ENCODE results near the gene ZNF683.

ZNF683 gene

DNA sequence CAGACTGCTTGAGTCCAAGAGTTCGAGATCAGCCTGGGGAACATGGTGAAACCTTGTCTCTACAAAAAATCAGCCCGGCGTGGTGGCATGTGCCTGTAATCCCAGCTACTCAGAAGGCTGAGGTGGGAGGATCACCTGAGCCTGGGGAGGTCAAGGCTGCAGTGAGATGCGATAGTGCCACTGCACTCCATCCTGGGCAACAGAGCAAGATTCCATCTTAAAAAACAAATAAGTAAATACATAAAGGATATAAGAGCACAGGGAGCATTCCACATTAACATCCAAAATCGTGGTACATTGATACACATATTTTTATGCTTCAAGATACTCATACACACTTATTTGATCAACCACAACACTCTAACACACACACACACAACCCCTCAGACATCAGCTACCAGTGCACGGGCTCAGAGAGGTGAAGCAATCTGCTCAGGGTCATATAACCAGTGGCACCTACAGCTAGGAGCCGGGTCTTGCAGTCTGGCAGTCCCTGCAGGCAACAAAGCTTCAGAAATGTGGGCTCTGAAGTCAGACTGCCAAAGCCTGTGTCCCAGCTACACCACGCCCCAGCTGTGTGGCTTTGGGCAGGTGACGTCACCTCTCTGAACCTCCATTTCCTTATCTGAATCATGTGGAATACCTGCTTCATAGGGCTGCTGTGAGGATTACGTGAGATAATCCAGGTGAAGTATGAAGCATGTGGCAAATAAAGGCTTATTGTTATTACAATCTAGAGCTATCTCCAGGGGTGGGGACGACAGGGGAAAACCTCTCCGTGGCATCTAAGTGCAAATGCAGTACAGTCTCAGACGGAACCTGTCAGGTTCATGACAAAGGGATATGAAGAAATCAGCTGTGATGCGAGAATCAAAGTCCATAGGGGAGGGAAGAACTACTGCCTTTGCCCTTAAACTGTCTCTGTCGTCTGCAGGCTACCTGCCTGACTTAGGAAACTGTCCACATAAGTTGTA is 13.9 kb downstream of the ZNF683 start:
- no peak for DNase-seq (ENCODE audit: low read depth)

DNA sequence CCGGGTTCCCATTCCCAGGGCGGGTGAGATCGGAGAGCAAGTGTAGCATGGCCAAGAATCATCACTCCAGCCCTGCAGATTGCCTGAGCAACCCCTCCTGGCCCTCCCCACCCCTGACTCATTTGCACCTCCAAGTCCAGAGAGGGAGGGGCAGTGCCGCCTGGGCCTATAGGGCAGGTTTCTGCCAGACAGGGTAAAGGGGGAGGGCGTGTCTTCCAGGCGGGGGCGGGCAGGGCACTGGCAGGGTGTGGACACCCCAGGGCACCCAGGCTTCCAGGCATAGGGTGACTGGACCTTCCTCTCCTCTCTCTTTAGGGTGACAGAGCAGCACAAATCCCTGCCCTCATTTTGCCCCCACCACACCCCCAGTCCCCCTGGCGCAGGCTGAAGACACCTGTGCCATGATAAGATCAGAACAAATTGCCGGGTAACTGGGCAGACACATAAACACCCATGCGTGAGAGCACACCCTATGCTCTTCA is 15.4 kb downstream of the ZNF683 start:
- no peak for DNase-seq (ENCODE audit: low read depth)

- no peak for DNase-seq (ENCODE audit: low read depth)
Measured at GRCh38 chr1:26356106-26356505, 16.4 kb downstream of the ZNF683 start.

DNA sequence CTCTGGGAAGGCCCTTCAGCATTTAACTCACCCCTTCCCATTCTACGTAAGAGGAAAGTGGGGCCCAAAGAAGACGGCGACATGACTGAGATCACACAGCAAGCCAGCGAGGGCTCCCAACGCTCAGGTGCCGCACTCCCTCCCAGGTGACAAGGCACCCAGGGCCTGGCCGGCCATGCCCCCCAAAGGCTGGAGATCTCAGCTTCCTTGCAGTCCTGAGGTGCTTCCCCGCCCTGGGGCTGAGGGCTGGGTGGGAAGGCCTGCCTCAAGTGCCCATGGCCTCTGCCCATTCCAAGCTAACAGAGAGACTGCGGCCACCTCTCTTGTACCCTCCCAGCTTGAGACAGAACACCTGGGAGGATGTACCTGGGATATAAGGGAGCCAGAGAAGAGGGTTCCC is 17.6 kb downstream of the ZNF683 start:
- no peak for DNase-seq (ENCODE audit: low read depth)

- no peak for DNase-seq (ENCODE audit: low read depth)
Measured at GRCh38 chr1:26353976-26354820, 18.4 kb downstream of the ZNF683 start, which contains the start of gene CRYBG2. CRYBG2 (minus strand) TSS chr1:26354130; CDS start chr1:26346657, 7,473 bp downstream.

- DNase-seq (ENCODE audit: low read depth), result no peak
Measured at GRCh38 chr1:26353210-26353859, 19.2 kb downstream of the ZNF683 start.

DNA sequence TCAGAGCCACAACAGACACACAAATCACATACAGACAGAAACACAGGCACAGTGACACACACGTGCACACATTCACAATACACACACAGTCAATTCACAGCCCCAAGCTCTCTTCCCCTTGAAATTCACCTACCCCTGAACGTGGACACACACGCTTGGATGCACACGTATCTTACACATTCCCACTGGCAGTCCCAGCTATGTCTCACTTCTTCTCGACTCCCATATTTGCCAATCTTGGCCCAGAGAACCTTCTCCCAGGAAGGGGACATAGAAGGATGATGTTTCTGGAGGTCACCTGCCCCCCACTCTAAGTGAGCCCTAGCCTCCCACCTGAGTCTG is 20.2 kb downstream of the ZNF683 start:
- DNase-seq (ENCODE audit: low read depth), result no peak

DNA sequence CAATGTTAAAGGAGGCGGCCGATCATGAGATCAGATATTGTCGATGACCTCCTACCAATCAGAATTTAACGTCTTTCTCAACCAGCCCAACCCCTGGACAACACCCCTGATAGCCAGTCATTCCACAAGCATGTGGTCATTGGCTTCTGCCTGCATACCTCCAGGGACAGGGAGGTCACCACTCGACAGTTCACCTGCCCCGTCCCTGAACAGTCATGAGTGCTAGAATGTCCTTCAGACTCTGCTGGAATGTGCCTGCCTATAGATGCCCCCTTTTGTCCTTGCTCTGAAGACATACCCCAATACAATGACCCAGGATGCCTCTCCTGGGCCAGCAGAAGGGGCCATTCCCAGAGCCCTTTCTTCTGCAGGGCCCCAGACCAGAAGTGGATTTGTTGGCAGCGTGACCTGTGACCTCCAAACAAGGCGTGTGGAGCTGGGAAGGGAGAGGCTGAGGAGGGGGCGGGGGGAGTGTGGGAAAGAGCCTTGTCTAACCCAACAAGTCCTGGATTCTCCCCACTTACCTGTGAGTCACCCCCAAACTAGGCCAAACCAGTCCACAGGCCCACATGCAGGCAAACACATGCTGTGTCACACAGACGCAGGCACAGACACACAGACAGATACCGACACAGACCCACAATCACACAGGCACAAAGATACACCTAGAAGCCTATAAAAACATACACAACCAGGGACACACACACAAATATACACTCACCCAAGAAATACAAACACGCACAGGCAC is 20.8 kb downstream of the ZNF683 start:
- no peak for DNase-seq (ENCODE audit: low read depth)

DNA sequence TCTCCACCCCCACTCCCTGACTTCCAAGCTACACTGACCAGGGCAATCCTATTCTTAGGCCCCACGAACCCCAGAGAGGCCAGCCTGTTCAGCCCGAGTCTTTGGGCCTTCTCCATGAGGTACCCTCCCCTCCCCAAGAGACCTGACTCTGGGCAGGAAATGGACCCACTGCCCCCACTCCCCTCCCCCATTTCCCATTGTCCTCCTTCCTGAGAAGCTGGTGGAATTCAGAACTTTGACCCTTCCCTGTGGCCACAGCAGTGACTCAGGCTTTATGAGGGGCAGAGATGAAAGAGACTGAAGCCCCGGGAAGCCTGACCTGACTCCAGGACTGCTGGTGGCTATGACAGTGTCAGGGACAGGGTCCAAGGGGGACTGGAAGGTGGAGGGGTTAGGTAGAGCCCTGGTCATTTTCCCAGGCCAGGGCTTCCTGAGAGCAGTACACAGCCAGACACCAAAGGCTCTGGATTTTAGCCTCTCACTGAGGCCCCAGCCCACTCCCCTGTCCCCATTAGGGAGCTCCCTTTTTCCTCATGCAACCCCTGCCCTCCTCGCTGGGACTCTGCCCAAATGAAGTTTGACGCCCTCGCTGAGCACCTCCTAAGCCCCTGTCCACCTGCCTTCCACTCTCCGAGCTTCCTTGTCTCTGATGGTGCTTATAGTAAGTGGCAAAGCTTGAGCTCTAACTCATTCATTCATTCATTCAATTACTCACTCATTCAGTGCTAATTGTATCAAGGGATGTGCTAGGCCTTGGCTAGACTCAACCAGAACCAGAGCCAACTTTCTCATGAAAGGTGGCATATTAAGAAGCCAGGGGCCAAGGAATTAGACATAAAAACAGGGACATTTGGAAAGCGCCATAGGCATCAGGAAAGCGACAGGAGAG is 21.6 kb downstream of the ZNF683 start:
- DNase-seq (ENCODE audit: low read depth), result no peak

- DNase-seq (ENCODE audit: low read depth), result no peak
Measured at GRCh38 chr1:26350343-26350700, 22.2 kb downstream of the ZNF683 start.

DNA sequence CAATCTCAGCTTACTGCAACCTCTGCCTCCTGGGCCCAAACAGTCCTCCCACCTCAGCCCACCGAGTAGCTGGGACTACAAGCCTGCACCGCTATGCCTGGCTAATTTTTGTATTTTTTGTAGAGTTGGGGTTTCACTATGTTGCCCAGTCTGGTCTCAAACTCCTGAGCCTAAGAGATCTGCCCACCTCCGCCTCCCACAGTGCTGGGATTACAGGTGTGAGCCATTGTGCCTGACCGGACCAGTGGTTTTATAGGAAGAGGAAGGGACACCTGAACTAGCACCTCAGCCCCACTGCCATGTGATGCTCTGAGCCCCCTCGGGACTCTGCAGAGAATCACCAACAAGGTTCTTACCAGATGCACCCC is 22.7 kb downstream of the ZNF683 start:
- DNase-seq (ENCODE audit: low read depth), result no peak

DNA sequence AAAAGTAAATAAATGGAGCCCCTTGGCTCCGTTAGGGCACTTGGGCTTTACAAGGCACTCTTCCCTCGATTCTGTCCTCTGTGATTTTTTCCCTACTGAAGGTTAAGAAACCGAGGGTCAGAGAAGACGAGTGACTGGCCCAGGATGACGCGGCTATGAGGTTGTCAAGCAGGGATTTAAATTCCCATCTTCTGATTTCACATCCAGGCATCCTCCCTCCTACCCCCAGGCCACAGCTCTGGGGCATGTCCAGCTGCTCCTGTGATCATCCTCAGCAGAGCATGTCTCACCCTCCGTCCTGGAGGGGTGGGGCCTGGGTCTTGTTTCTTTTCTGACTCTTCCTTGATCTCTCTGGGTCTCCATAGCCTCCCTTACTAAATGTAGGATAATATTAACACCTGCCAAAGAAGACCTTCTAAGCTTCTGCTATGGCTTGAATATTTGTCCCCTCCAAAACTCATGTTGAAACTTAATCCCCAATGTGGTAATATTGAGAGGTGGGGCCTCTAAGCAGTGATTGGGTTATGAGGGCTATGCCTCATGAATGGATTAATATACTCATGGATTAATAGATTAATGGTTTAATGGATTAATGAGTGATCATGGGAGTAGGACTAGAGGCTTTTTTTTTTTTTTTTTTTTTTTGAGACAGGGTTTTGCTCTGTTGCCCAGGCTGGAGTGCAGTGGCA is 23.2 kb downstream of the ZNF683 start:
- DNase-seq (ENCODE audit: low read depth), result peak; percentile 47

DNA sequence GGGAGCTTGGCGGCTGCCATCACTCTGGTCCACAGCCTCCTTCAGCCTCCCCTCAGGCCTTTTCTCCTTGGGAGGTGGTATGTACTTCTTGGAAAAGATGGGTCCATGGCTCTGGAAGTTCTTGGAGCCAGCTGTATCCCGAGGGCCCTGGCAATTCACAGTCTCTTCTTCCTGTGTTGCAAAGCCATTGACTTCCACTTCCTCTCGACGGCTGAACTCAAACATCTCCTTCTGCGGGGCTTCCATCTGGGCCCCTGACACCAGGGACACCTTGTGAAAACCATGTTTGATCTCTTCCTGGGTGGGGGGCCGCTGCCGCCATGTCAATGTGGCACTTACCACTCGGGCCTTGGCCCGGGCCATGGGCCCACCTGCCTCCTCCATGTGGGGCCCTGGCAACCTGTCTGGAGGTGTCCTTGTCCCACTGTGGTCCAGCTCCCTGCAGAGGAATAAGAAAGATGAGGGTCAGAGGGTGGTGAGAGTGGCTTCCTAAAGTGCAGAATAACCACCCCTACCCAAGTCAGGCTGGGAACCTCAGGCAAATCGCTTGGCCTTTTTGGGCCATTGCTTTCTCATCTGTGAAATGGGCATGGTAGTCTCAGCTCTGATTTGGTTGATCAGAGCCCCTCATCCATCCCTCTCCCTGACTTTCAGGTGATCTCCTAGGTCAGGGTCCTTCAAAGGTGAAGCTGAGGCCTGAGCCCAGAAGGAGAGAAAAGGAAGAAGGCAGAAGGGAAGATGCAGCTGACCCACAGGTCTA is 26.1 kb downstream of the ZNF683 start:
- DNase-seq (ENCODE audit: low read depth), result no peak

DNA sequence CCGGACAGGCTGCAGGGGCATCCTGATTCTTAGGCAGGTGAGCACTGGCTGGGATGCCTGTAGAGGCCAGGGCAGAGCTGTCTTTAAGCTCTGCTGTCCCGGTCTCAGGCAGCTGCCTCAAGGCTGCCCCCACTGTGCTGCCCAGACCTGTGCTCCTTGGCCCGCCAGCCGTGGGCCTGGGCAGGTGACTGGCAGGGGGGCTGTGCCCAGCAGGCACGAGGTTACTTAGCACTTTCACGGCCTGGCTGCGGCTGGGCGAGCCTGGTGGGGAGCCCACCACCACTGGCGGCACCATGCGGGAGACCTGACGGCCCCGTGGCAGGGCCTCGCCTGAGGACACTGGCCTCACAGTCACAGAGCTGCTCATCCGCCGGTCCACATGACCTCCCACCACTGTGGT is 26.8 kb downstream of the ZNF683 start:
- no peak for DNase-seq (ENCODE audit: low read depth)

DNA sequence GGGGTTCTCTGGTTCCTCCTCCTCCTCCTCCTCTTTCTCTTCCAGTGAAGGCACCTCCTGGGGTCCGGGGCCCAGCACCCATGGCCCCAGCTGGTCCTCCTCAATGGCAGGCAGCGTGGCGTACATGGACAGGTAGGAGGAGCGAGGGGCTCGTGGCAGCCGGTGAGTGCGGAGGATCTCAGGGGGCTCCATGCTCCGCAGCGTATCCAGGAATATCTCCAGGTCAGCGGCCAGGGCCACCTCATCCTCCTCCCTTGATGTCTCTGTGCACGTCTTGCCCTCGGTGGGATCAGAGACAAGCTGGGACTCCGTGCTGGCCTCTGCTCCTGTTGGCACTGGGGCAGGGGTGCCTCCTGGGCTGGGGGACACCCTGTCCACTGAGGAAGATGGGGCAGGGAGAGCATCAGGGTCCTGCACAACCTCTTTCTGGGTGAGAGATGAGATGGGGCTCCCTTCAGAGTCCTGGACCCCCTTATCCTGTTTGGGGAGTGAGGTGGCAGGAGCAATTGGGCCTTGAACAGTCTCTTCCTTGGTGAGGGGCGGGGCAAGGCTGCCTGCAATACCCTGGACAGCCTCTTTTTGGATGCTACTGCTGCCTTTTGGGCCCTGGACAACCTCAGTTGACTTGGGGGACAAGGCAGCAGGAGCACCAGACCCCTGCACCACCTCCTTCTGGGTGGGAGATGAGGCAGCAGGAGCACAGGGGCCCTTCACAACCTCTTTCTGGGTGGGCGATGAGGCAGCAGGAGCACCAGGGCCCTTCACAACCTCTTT is 28.2 kb downstream of the ZNF683 start:
- no peak for DNase-seq (ENCODE audit: low read depth)

GRCh38 chr1:26340047-26340481 is 32.5 kb downstream of the ZNF683 start:
- no peak for DNase-seq (ENCODE audit: low read depth)

GRCh38 chr1:26338670-26339069 is 33.9 kb downstream of the ZNF683 start:
- no peak for DNase-seq (ENCODE audit: low read depth)

DNA sequence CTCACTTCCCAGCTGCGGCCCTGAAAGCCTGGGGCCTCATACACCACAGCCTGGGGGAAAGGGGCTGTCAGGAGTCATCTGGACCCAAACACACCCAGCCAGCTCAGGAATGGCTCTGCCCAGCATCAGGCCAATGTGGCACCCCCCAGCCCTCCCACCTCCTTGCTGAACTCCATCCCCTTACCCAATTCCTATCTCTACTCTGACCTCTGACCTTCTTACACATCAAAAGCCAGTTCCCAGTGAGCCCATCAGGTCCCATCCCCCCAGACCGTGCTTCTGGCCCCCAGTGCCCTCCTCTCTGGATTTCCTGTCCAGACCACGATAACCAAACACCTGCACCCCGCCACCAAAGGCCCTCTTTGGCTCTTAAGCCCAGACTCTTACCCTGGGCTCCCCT is 34.9 kb downstream of the ZNF683 start:
- no peak for DNase-seq (ENCODE audit: low read depth)

DNA sequence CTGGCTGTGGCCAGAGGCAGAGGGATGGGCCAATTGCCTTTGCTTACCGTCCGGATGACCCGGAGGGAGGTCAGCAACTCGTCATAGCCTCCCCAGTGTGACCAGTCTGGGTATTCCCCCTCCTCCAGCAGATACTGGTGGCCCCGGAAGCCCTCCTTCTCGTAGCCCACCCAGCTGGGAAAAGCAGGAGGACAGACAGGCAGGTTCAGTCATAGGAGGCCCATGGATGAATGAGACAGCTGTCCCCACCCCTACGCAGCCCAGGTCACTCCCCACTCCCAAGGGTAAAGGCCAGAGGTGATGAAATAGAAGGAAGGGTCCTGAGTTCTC is 35.4 kb downstream of the ZNF683 start:
- no peak for DNase-seq (ENCODE audit: low read depth)

Data from GM04504 (cell line).